ENCODE results near the gene NOL4L.
"Not testable (repeated sequence)": the region's sequence is repeated elsewhere in the genome, so short reads cannot be mapped to it uniquely, and the experiment has no call there.

NOL4L gene

GRCh38 chr20:32594204-32594603, 9.1 kb upstream of the NOL4L start:
- H3K4me3 ChIP-seq (ENCODE audit: low read depth, low read length) = no peak overlapping the region
- H3K79me2 ChIP-seq (ENCODE audit: control insufficient read depth, insufficient read depth, low read length, unreplicated experiment) = no peaks in the 10 kb centered on the region
- H3K27ac ChIP-seq (ENCODE audit: low read depth, low read length) = no peak overlapping the region
- H3K27me3 ChIP-seq (ENCODE audit: insufficient read depth, low read length) = no peaks in the 10 kb centered on the region
- H3K36me3 ChIP-seq (ENCODE audit: insufficient read depth, low read length) = no peaks in the 10 kb centered on the region
- no peak overlapping the region for H2AFZ ChIP-seq (ENCODE audit: low read length, unreplicated experiment)
- peaks cover 6% of the 10 kb centered on the region for H3K4me1 ChIP-seq (ENCODE audit: control insufficient read depth, insufficient read depth, low read length, unreplicated experiment)

- not testable (repeated sequence) for H3K27me3 ChIP-seq (ENCODE audit: insufficient read depth, low read length); H3K4me3 ChIP-seq (ENCODE audit: low read depth, low read length); H3K36me3 ChIP-seq (ENCODE audit: insufficient read depth, low read length); H3K27ac ChIP-seq (ENCODE audit: low read depth, low read length); H2AFZ ChIP-seq (ENCODE audit: low read length, unreplicated experiment); H3K79me2 ChIP-seq (ENCODE audit: control insufficient read depth, insufficient read depth, low read length, unreplicated experiment)
- peaks cover 10% of the 10 kb centered on the region for H3K4me1 ChIP-seq (ENCODE audit: control insufficient read depth, insufficient read depth, low read length, unreplicated experiment)
Observed at GRCh38 chr20:32592616-32593015, 7.5 kb upstream of the NOL4L start.

DNA sequence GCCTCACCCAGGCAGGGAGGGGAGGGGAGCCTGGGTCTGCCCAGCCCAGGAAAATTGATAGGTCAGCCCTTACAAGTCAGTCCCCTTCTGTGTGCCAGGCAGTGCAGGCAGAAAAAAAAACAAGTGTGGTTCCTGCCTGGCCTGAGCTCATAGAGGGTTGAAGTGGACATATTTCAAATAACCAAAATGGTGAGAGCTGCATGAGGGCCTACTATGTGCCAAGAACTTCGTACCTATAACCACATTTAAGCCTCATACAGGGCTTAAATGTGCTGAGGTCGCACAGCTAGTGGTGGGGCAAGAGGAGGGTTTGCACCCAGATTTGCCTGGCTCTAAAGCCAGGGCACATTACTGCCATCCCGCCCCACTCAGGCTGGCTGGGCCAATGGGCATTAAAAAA, 6.9 kb upstream of the NOL4L start:
- Histone ChIP-seq H3K4me1 (ENCODE audit: control insufficient read depth, insufficient read depth, low read length, unreplicated experiment) (peaks cover 10% of the 10 kb centered on the region), H3K4me3 (ENCODE audit: low read depth, low read length) (no peak overlapping the region), H3K27me3 (ENCODE audit: insufficient read depth, low read length) (no peaks in the 10 kb centered on the region), H3K27ac (ENCODE audit: low read depth, low read length) (no peak overlapping the region), H2AFZ (ENCODE audit: low read length, unreplicated experiment) (no peak overlapping the region), H3K79me2 (ENCODE audit: control insufficient read depth, insufficient read depth, low read length, unreplicated experiment) (no peaks in the 10 kb centered on the region), H3K36me3 (ENCODE audit: insufficient read depth, low read length) (no peaks in the 10 kb centered on the region)

GRCh38 chr20:32589769-32590168, 4.6 kb upstream of the NOL4L start:
- no peak overlapping the region for H3K27ac ChIP-seq (ENCODE audit: low read depth, low read length)
- H3K36me3 ChIP-seq (ENCODE audit: insufficient read depth, low read length) = no peaks in the 10 kb centered on the region
- H3K79me2 ChIP-seq (ENCODE audit: control insufficient read depth, insufficient read depth, low read length, unreplicated experiment) = no peaks in the 10 kb centered on the region
- H3K27me3 ChIP-seq (ENCODE audit: insufficient read depth, low read length) = peaks cover 12% of the 10 kb centered on the region
- H3K4me1 ChIP-seq (ENCODE audit: control insufficient read depth, insufficient read depth, low read length, unreplicated experiment) = peaks cover 10% of the 10 kb centered on the region
- H3K4me3 ChIP-seq (ENCODE audit: low read depth, low read length) = no peak overlapping the region
- H2AFZ ChIP-seq (ENCODE audit: low read length, unreplicated experiment) = no peak overlapping the region

DNA sequence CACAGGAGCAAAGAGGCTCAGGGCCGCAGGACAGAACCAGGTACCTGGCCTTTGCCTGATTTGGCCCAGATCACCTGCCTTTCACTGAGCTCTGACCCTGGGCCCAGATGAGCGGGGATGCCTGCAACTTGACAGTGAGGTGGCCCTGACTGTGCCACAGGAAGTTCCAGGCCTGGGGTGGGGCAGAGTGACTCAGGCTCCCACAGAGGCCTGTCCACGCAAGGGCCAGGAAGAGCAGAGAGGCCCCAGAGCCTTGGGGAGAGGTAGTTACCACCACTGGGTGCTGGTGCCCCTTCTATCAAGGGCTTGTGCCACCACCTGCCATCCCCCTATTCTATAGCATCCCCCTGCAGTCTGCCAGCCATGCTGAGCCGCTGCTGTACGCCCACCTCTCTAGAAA, 4.1 kb upstream of the NOL4L start:
- no peaks in the 10 kb centered on the region for H3K79me2 ChIP-seq (ENCODE audit: control insufficient read depth, insufficient read depth, low read length, unreplicated experiment)
- peaks cover 12% of the 10 kb centered on the region for H3K27me3 ChIP-seq (ENCODE audit: insufficient read depth, low read length)
- peak overlapping the region; percentile 18 for H2AFZ ChIP-seq (ENCODE audit: low read length, unreplicated experiment)
- peaks cover 10% of the 10 kb centered on the region for H3K4me1 ChIP-seq (ENCODE audit: control insufficient read depth, insufficient read depth, low read length, unreplicated experiment)
- no peaks in the 10 kb centered on the region for H3K36me3 ChIP-seq (ENCODE audit: insufficient read depth, low read length)
- H3K4me3 ChIP-seq (ENCODE audit: low read depth, low read length) = no peak overlapping the region
- no peak overlapping the region for H3K27ac ChIP-seq (ENCODE audit: low read depth, low read length)

GRCh38 chr20:32588040-32588439, 2.9 kb upstream of the NOL4L start:
- Histone ChIP-seq H3K4me3 (ENCODE audit: low read depth, low read length) (no peak overlapping the region), H2AFZ (ENCODE audit: low read length, unreplicated experiment) (no peak overlapping the region), H3K27ac (ENCODE audit: low read depth, low read length) (no peak overlapping the region), H3K4me1 (ENCODE audit: control insufficient read depth, insufficient read depth, low read length, unreplicated experiment) (peaks cover 10% of the 10 kb centered on the region), H3K36me3 (ENCODE audit: insufficient read depth, low read length) (no peaks in the 10 kb centered on the region), H3K27me3 (ENCODE audit: insufficient read depth, low read length) (peaks cover 12% of the 10 kb centered on the region), H3K79me2 (ENCODE audit: control insufficient read depth, insufficient read depth, low read length, unreplicated experiment) (no peaks in the 10 kb centered on the region)

GRCh38 chr20:32586291-32586690, 1.2 kb upstream of the NOL4L start:
- Histone ChIP-seq H3K4me3 (ENCODE audit: low read depth, low read length) (no peak overlapping the region), H3K79me2 (ENCODE audit: control insufficient read depth, insufficient read depth, low read length, unreplicated experiment) (no peaks in the 10 kb centered on the region), H3K27me3 (ENCODE audit: insufficient read depth, low read length) (peaks cover 12% of the 10 kb centered on the region), H3K27ac (ENCODE audit: low read depth, low read length) (no peak overlapping the region), H3K36me3 (ENCODE audit: insufficient read depth, low read length) (no peaks in the 10 kb centered on the region), H3K4me1 (ENCODE audit: control insufficient read depth, insufficient read depth, low read length, unreplicated experiment) (peaks cover 10% of the 10 kb centered on the region), H2AFZ (ENCODE audit: low read length, unreplicated experiment) (no peak overlapping the region)

DNA sequence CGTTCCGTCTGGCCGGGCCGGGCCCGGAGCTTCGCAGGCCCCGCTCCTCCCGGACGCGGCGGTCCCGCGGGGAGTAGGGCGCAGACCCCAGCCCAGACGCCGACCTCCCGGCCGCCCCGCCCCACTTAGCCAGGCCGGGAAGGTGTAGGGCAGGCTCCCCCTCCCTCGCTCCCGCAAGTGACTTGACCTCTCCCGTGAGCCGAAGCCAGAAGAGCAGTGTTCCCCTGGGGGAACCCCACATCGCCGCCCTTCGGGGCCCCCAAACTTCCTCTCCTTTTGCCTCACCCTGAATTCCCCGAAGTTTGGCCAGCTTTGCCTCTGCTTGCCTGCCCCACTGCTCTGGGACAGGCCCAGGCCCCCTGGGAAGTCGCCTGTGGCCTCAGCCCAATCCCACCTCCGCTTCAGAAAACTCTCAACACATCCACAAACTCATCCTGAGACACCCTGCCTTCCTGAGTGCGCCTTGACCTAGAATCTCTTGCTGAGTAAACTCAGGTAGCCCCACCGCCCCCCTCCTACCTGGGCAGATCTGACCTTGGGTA, 524 bp upstream of the NOL4L start:
- H2AFZ ChIP-seq (ENCODE audit: low read length, unreplicated experiment) = no peak overlapping the region
- H3K27me3 ChIP-seq (ENCODE audit: insufficient read depth, low read length) = peaks cover 12% of the 10 kb centered on the region
- H3K79me2 ChIP-seq (ENCODE audit: control insufficient read depth, insufficient read depth, low read length, unreplicated experiment) = no peaks in the 10 kb centered on the region
- no peaks in the 10 kb centered on the region for H3K36me3 ChIP-seq (ENCODE audit: insufficient read depth, low read length)
- H3K4me3 ChIP-seq (ENCODE audit: low read depth, low read length) = peak overlapping the region; percentile 69; the same call in 1 of the 2 replicates
- peaks cover 10% of the 10 kb centered on the region for H3K4me1 ChIP-seq (ENCODE audit: control insufficient read depth, insufficient read depth, low read length, unreplicated experiment)
- no peak overlapping the region for H3K27ac ChIP-seq (ENCODE audit: low read depth, low read length)

DNA sequence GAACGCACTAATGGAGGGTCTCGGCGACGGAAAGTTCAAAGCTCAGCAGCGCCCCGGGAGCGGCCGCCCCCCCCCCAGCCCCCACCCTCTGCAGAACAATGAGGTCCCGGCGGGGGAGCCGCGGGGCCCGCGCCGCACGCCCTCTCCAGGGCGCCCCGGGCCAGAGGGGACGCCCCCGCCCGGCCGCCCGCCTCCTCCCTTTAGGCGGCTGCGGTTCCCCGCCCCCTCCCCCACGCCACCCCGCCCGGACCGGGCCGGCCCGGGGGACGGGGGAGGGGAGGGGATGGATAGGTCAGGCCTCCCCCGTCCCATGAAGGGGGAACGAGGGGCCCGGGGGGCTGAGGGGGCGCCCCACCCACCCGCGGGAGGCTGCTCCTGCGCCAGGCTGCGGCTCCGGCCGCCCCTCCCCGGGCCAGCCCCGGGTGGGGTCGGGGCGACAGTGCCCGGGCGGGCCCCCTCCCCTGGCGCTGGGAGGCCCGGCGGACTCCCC, 1.5 kb downstream of the NOL4L start:
- Histone ChIP-seq H3K27ac (ENCODE audit: low read depth, low read length) (no peak overlapping the region), H3K36me3 (ENCODE audit: insufficient read depth, low read length) (no peaks in the 10 kb centered on the region), H2AFZ (ENCODE audit: low read length, unreplicated experiment) (no peak overlapping the region), H3K79me2 (ENCODE audit: control insufficient read depth, insufficient read depth, low read length, unreplicated experiment) (no peaks in the 10 kb centered on the region), H3K4me3 (ENCODE audit: low read depth, low read length) (peak overlapping the region; percentile 90), H3K4me1 (ENCODE audit: control insufficient read depth, insufficient read depth, low read length, unreplicated experiment) (no peaks in the 10 kb centered on the region), H3K27me3 (ENCODE audit: insufficient read depth, low read length) (peaks cover 12% of the 10 kb centered on the region)

DNA sequence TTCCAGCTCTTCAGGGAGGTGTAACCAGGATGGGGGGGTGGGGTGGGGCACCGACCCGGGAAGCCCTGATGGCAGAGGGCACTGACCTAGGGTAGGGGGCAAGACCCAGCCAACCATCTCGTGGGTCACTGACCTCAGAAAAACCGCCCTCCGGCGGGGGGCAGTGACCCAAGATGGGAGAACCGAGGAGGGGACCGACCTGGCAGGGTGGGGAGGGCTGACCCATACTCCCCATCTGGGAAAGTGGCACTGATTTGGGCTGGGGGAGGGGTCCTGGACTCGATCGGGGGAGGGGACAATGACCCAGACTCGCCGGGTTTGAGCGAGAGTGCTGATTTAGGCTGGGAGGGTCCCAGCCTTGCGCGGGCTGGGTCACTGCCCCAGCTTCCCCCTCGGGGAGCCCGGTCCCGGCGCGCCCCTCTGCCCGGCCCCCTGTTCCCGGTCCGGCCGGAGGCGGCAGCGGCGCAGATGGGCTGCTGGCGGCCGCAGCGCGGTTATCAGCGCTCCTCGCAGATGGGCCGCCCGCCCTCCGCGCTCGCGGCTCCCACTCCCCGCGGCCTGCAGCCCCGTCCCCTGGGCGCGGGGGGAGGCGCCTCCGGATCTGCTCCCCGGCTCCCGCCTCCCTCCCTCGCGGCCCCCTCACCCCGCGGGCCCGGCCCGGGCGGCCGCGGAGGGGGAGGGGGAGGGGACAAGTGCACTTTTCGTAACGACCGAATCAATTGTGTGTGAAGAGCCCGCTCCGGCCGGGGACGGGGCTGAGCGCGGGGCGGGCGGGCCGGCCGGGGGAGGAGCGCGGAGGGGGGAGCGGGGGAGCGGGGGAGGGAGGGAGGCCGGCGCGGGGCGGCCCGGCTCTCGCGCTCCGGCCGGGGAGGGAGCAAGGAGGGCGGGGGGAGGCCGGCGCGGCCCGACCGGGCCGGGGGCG, 2.2 kb downstream of the NOL4L start:
- Histone ChIP-seq H3K79me2 (ENCODE audit: control insufficient read depth, insufficient read depth, low read length, unreplicated experiment) (no peaks in the 10 kb centered on the region), H3K4me3 (ENCODE audit: low read depth, low read length) (peak overlapping the region; percentile 90), H2AFZ (ENCODE audit: low read length, unreplicated experiment) (no peak overlapping the region)

More for the DNA sequence above, 2.2 kb downstream of the NOL4L start:
- no peaks in the 10 kb centered on the region for H3K36me3 ChIP-seq (ENCODE audit: insufficient read depth, low read length)
- no peaks in the 10 kb centered on the region for H3K4me1 ChIP-seq (ENCODE audit: control insufficient read depth, insufficient read depth, low read length, unreplicated experiment)
- no peak overlapping the region for H3K27ac ChIP-seq (ENCODE audit: low read depth, low read length)
- peaks cover 12% of the 10 kb centered on the region for H3K27me3 ChIP-seq (ENCODE audit: insufficient read depth, low read length)

All from ACC112 (cell line).